Neural progenitor cell (in vitro differentiated cells): Measurements from ENCODE around the gene ABTB1. TPM values are rescaled to one million over a fixed set of nuclear protein-coding genes. Genes with fewer than 3 reads are reported as not detected.

ENCODE experiments used
- DNase-seq: peaks from one replicate; pipeline ENCODE4 v3.0.0-alpha.2; 2016; ENCODE audit warnings: low spot score
- H2AFZ ChIP-seq: fragments of 200-600 bp; sonication (generic); replicated peaks from 2 replicates; pipeline ENCODE4 v1.6.1; 2016; ENCODE audit warnings: antibody characterized with exemption
- H3F3A ChIP-seq: fragments of 200-600 bp; sonication (generic); 2 replicates; pipeline ENCODE4 v1.6.1; 2016; ENCODE audit warnings: antibody characterized with exemption, low read depth
- H3K27ac ChIP-seq: fragments of 200-600 bp; sonication (generic); 2 replicates; pipeline ENCODE4 v1.5.1; 2016; ENCODE audit warnings: mild to moderate bottlenecking
- H3K27me3 ChIP-seq: fragments of 200-600 bp; sonication (generic); 2 replicates; pipeline ENCODE4 v1.6.1; 2016; ENCODE audit warnings: mild to moderate bottlenecking, moderate library complexity
- H3K36me3 ChIP-seq: fragments of 200-600 bp; sonication (generic); 2 replicates; pipeline ENCODE4 v1.5.1; 2016
- H3K4me1 ChIP-seq: fragments of 200-600 bp; sonication (generic); 2 replicates; pipeline ENCODE4 v1.6.1; 2016; ENCODE audit warnings: mixed run types
- H3K4me2 ChIP-seq: fragments of 200-600 bp; sonication (generic); 2 replicates; pipeline ENCODE4 v1.6.1; 2016
- H3K4me3 ChIP-seq: fragments of 200-600 bp; sonication (generic); 2 replicates; pipeline ENCODE4 v1.5.1; 2016
- H3K79me2 ChIP-seq: fragments of 200-600 bp; sonication (generic); 2 replicates; pipeline ENCODE4 v1.6.1; 2016; ENCODE audit warnings: low read depth
- H3K9ac ChIP-seq: fragments of 200-600 bp; sonication (generic); 2 replicates; pipeline ENCODE4 v1.6.1; 2016
- H3K9me3 ChIP-seq: fragments of 200-600 bp; sonication (generic); 2 replicates; pipeline ENCODE4 v1.5.1; 2016; ENCODE audit warnings: low read depth
- H4K20me1 ChIP-seq: fragments of 200-600 bp; sonication (generic); 2 replicates; pipeline ENCODE4 v1.6.1; 2016; ENCODE audit warnings: low read depth
- H3K27ac Mint-ChIP-seq: 3 replicates; pipeline ENCODE4 v1.8.0; 2021; ENCODE audit warnings: mixed read lengths
- H3K27me3 Mint-ChIP-seq: 2 replicates; pipeline ENCODE4 v1.8.0; 2022; ENCODE audit warnings: low read depth, mild to moderate bottlenecking, inconsistent platforms, moderate library complexity, mixed read lengths; ENCODE audit not compliant: insufficient read depth
- H3K36me3 Mint-ChIP-seq: 3 replicates; pipeline ENCODE4 v1.8.0; 2021; ENCODE audit warnings: mixed read lengths
- H3K4me1 Mint-ChIP-seq: 3 replicates; pipeline ENCODE4 v1.8.0; 2021; ENCODE audit warnings: mixed read lengths
- H3K4me3 Mint-ChIP-seq: 3 replicates; pipeline ENCODE4 v1.8.0; 2021; ENCODE audit warnings: mild to moderate bottlenecking, moderate library complexity, mixed read lengths
- H3K9me3 Mint-ChIP-seq: 3 replicates; pipeline ENCODE4 v1.8.0; 2020; ENCODE audit warnings: mixed read lengths
- CTCF ChIP-seq: fragments of 200-600 bp; sonication (generic); IDR thresholded peaks from 2 replicates; pipeline ENCODE4 v1.5.1; 2017; ENCODE audit warnings: antibody characterized with exemption, mild to moderate bottlenecking
- EZH2 ChIP-seq: fragments of 200-600 bp; sonication (generic); IDR thresholded peaks from 2 replicates; pipeline ENCODE4 v1.6.1; 2017; ENCODE audit warnings: antibody characterized with exemption, mild to moderate bottlenecking, moderate library complexity
- EZH2phosphoT487 ChIP-seq: fragments of 200-600 bp; sonication (generic); IDR thresholded peaks from 2 replicates; pipeline ENCODE4 v1.6.1; 2017; ENCODE audit warnings: antibody characterized with exemption
- total RNA-seq: library from RNA; depleted of rRNA; stranded (reverse); fragments of >200 nt; gene quantifications from 2 replicates; pipeline ENCODE4 v1.2.3, GENCODE V29; 2015; ENCODE audit warnings: low replicate concordance

Gene ABTB1
- total RNA-seq, 1 donor from 2014 or later, result 2.4 TPM

GRCh38 chr3:127718916-127719290 is 46.2 kb downstream of the ABTB1 start:
- H4K20me1 ChIP-seq, result no peaks in the 10 kb centered on the region
- H3K27ac ChIP-seq, result no peak overlapping the region
- no peak for TF ChIP-seq EZH2
- TF ChIP-seq CTCF, result no peak
- TF ChIP-seq EZH2phosphoT487, result no peak
- peaks cover 25% of the 10 kb centered on the region for H3K4me1 ChIP-seq
- no peak overlapping the region for H3K4me2 ChIP-seq
- no peak overlapping the region for H3K27ac Mint-ChIP-seq
- no peaks in the 10 kb centered on the region for H3K36me3 Mint-ChIP-seq
- no peak overlapping the region for H3K9ac ChIP-seq
- H3K4me3 ChIP-seq, result no peak overlapping the region
- H3F3A ChIP-seq, result peaks cover 11% of the 10 kb centered on the region
- DNase-seq, result no peak
- no peaks in the 10 kb centered on the region for H3K36me3 ChIP-seq
- H3K79me2 ChIP-seq, result no peaks in the 10 kb centered on the region
- H2AFZ ChIP-seq, result no peak overlapping the region
- H3K27me3 ChIP-seq, result no peaks in the 10 kb centered on the region
- no peaks in the 10 kb centered on the region for H3K9me3 ChIP-seq
- H3K4me3 Mint-ChIP-seq, result no peak overlapping the region
- peaks cover 10% of the 10 kb centered on the region for H3K27me3 Mint-ChIP-seq
- peaks cover 3% of the 10 kb centered on the region for H3K9me3 Mint-ChIP-seq
- peaks cover 39% of the 10 kb centered on the region for H3K4me1 Mint-ChIP-seq

GRCh38 chr3:127719369-127719768 is 46.6 kb downstream of the ABTB1 start:
- Mint-ChIP-seq H3K4me1 (peaks cover 36% of the 10 kb centered on the region), H3K9me3 (peaks cover 3% of the 10 kb centered on the region), H3K36me3 (no peaks in the 10 kb centered on the region), H3K4me3 (no peak overlapping the region), H3K27ac (no peak overlapping the region), H3K27me3 (peaks cover 10% of the 10 kb centered on the region)
- TF ChIP-seq EZH2phosphoT487, result no peak
- no peaks in the 10 kb centered on the region for H3K27me3 ChIP-seq
- H3K79me2 ChIP-seq, result no peaks in the 10 kb centered on the region
- H2AFZ ChIP-seq, result no peak overlapping the region
- H3K36me3 ChIP-seq, result no peaks in the 10 kb centered on the region
- no peak overlapping the region for H3K4me3 ChIP-seq
- H3K9me3 ChIP-seq, result no peaks in the 10 kb centered on the region
- H3K9ac ChIP-seq, result no peak overlapping the region
- H3K27ac ChIP-seq, result no peak overlapping the region
- H3K4me2 ChIP-seq, result no peak overlapping the region
- DNase-seq, result no peak
- H4K20me1 ChIP-seq, result no peaks in the 10 kb centered on the region
- peaks cover 20% of the 10 kb centered on the region for H3K4me1 ChIP-seq
- H3F3A ChIP-seq, result peaks cover 7% of the 10 kb centered on the region

GRCh38 chr3:127720161-127720823 is 47.5 kb downstream of the ABTB1 start:
- H3K27me3 Mint-ChIP-seq, result peaks cover 10% of the 10 kb centered on the region
- H3K4me1 Mint-ChIP-seq, result peaks cover 32% of the 10 kb centered on the region

More at GRCh38 chr3:127720161-127720823, 47.5 kb downstream of the ABTB1 start:
- Histone ChIP-seq H3K4me1 (peaks cover 20% of the 10 kb centered on the region), H3K36me3 (no peaks in the 10 kb centered on the region), H3K79me2 (no peaks in the 10 kb centered on the region), H3K9ac (no peak overlapping the region), H3K27me3 (no peaks in the 10 kb centered on the region), H4K20me1 (no peaks in the 10 kb centered on the region), H3K9me3 (no peaks in the 10 kb centered on the region), H3K4me2 (no peak overlapping the region), H3K4me3 (no peak overlapping the region), H2AFZ (no peak overlapping the region), H3F3A (peaks cover 7% of the 10 kb centered on the region), H3K27ac (no peak overlapping the region)
- peaks cover 8% of the 10 kb centered on the region for H3K9me3 Mint-ChIP-seq
- H3K4me3 Mint-ChIP-seq, result no peak overlapping the region
- H3K27ac Mint-ChIP-seq, result no peak overlapping the region
- no peak for DNase-seq
- no peaks in the 10 kb centered on the region for H3K36me3 Mint-ChIP-seq
- TF ChIP-seq CTCF (no peak), EZH2phosphoT487 (no peak), EZH2 (no peak)
